GM18861 (cell line): Measurements from ENCODE around the gene OLFML2A.
"Not testable (repeated sequence)": the region's sequence is repeated elsewhere in the genome, so short reads cannot be mapped to it uniquely, and the experiment has no call there.

Experiments used
- ATAC-seq: cut with Tn5 transposase; IDR thresholded peaks from one replicate; pipeline ENCODE4 v1.9.1; 2021; ENCODE audit not compliant: unreplicated experiment

The OLFML2A gene

GRCh38 chr9:124760719-124761118 lies 16.2 kb upstream of the OLFML2A start:
- no peak for ATAC-seq

- no peak for ATAC-seq
Observed at GRCh38 chr9:124761196-124761595, 15.7 kb upstream of the OLFML2A start.

- no peak for ATAC-seq
Observed at GRCh38 chr9:124761710-124762109, 15.2 kb upstream of the OLFML2A start.

- no peak for ATAC-seq
Observed at GRCh38 chr9:124762633-124763032, 14.3 kb upstream of the OLFML2A start.

- peak; percentile 42 for ATAC-seq
Observed at GRCh38 chr9:124764774-124765438, 12.0 kb upstream of the OLFML2A start.

GRCh38 chr9:124765439-124765835 lies 11.5 kb upstream of the OLFML2A start:
- ATAC-seq, result no peak

- ATAC-seq, result no peak
Observed at GRCh38 chr9:124766326-124766725, 10.6 kb upstream of the OLFML2A start.

- ATAC-seq, result no peak
Observed at GRCh38 chr9:124766815-124767554, 9.9 kb upstream of the OLFML2A start.

GRCh38 chr9:124767821-124768220 lies 9.1 kb upstream of the OLFML2A start:
- no peak for ATAC-seq

- ATAC-seq, result no peak
Observed at GRCh38 chr9:124768334-124768733, 8.6 kb upstream of the OLFML2A start.

- ATAC-seq, result no peak
Observed at GRCh38 chr9:124768750-124769548, 8.0 kb upstream of the OLFML2A start.

GRCh38 chr9:124769549-124770358 lies 7.2 kb upstream of the OLFML2A start:
- ATAC-seq, result no peak

- ATAC-seq, result no peak
Observed at GRCh38 chr9:124770359-124771020, 6.4 kb upstream of the OLFML2A start.

GRCh38 chr9:124771021-124771866 lies 5.7 kb upstream of the OLFML2A start, which contains the start of gene NR6A1:
TSS of gene NR6A1 (minus strand) at chr9:124771311.
- ATAC-seq, result peak; percentile 84

GRCh38 chr9:124771867-124772679 lies 4.9 kb upstream of the OLFML2A start:
- no peak for ATAC-seq

- ATAC-seq, result not testable (repeated sequence)
Observed at GRCh38 chr9:124772877-124773276, 4.1 kb upstream of the OLFML2A start.

- no peak for ATAC-seq
Observed at GRCh38 chr9:124773473-124774128, 3.3 kb upstream of the OLFML2A start.
